HT-29 (cell line): ENCODE results near the gene TRIM40. TPM values are rescaled to one million over a fixed set of nuclear protein-coding genes. Genes with fewer than 3 reads are reported as not detected.

Source experiments
- small RNA-seq: library from RNA; depleted of rRNA; stranded (forward); fragments of <200 nt; gene quantifications from one replicate; pipeline ENCODE3, GENCODE V24; 2014
- total RNA-seq: library from RNA; depleted of rRNA; stranded (reverse); fragments of >200 nt; shearing (Covaris generic); gene quantifications from 2 replicates; pipeline ENCODE4 v1.2.3, GENCODE V29; 2014; rRNA removed

The TRIM40 gene
- total RNA-seq, 1 experiment from 2014 or later: not detected

Small RNA genes lying within 50 kb of the gene (small RNA-seq; reads per million reads assigned to genes)
- not detected for gene RF00554

Other genes starting within 250 kb of the TRIM40 start
- 856 and 869 TPM in 2 replicates for gene HLA-A, start 193.6 kb upstream of the TRIM40 start, total RNA-seq
- gene POLR1H, start 74.9 kb upstream of the TRIM40 start, total RNA-seq: 31.1 and 45.0 TPM in 2 replicates
- 44.2 and 49.3 TPM in 2 replicates for gene PPP1R11, start 68.9 kb upstream of the TRIM40 start, total RNA-seq
- 3.8 and 6.5 TPM in 2 replicates for gene RNF39, start 60.4 kb upstream of the TRIM40 start, total RNA-seq
- 112 and 119 TPM in 2 replicates for gene TRIM31, start 23.1 kb upstream of the TRIM40 start, total RNA-seq
- gene TRIM10, start 25.1 kb downstream of the TRIM40 start, total RNA-seq: 1.2 and 2.1 TPM in 2 replicates
- 13.3 and 15.1 TPM in 2 replicates for gene TRIM15, start 27.4 kb downstream of the TRIM40 start, total RNA-seq
- 63.1 and 63.5 TPM in 2 replicates for gene TRIM26, start 77.3 kb downstream of the TRIM40 start, total RNA-seq
- 13.6 and 15.0 TPM in 2 replicates for gene TRIM39, start 190.8 kb downstream of the TRIM40 start, total RNA-seq
- gene RPP21, start 209.0 kb downstream of the TRIM40 start, total RNA-seq: 111 and 121 TPM in 2 replicates